A549 (cell line): ENCODE measurements around the gene PRTFDC1. TPM values are rescaled to one million over a fixed set of nuclear protein-coding genes. Genes with fewer than 3 reads are reported as not detected.

ENCODE experiments used
- ATAC-seq, 2 experiments: fragments of 200-7000 bp in 1 of 2; fragments of >200 bp in 1 of 2; cut with Nextera tagmentation in 1 of 2; cut with Tn5 transposase in 1 of 2; 3 replicates each; pipeline versions ENCODE4 v1.8.0 to v1.9.1; 2018 to 2020; ENCODE audit warnings: mild to moderate bottlenecking in 1 of 2, moderate library complexity in 1 of 2
- CTCF ChIA-PET: fragments of 300-600 bp; sonication (Branson Sonifier 250); formaldehyde crosslinking; extraction: SDS; loops from one replicate; lab custom pipeline; 2021; ENCODE audit warnings: antibody characterized with exemption, inconsistent platforms; lab: Yijun Ruan, JAX
- POLR2A ChIA-PET: fragments of 350-600 bp; formaldehyde crosslinking; extraction: SDS; loops from one replicate; lab custom pipeline; 2021; ENCODE audit warnings: antibody characterized with exemption, inconsistent platforms; lab: Yijun Ruan, JAX
- DNase-seq, 2 experiments: peaks; one replicate each; pipeline versions ENCODE4 v3.0.0 to v3.0.0-alpha.2; 2011 to 2016; ENCODE audit warnings: low read depth in 1 of 2, low spot score in 1 of 2
- FAIRE-seq: peaks from 2 replicates; lab custom pipeline; 2011; peaks lifted over from hg19 to GRCh38; lab: Jason Lieb, UNC
- H3K27ac ChIP-seq, 2 experiments: fragments of >200 bp; sonication (Bioruptor Twin); formaldehyde crosslinking; 3 replicates each; pipeline ENCODE4 v1.5.1; 2016 to 2017
- H3K4me1 ChIP-seq: fragments of >200 bp; sonication (Bioruptor Twin); formaldehyde crosslinking; 3 replicates; pipeline ENCODE4 v1.6.1; 2016
- H3K4me2 ChIP-seq: fragments of >200 bp; sonication (Bioruptor Twin); formaldehyde crosslinking; 3 replicates; pipeline ENCODE4 v1.6.1; 2016
- H3K4me3 ChIP-seq: fragments of >200 bp; sonication (Bioruptor Twin); formaldehyde crosslinking; 3 replicates; pipeline ENCODE4 v1.5.1; 2016
- H3K9me3 ChIP-seq: fragments of >200 bp; sonication (Bioruptor Twin); formaldehyde crosslinking; 3 replicates; pipeline ENCODE4 v1.6.1; 2016
- ELK1 ChIP-seq: fragments of 150-350 bp; IDR thresholded peaks from 2 replicates; pipeline ENCODE4 v1.6.1; 2014; ENCODE audit warnings: low read depth, mild to moderate bottlenecking, low read length
- EP300 ChIP-seq, 2 experiments: fragments of >200 bp; sonication (Bioruptor Twin); formaldehyde crosslinking; IDR thresholded peaks; 2 replicates in 1 of 2; 3 replicates in 1 of 2; pipeline ENCODE4 v1.6.1; 2016 to 2017
- FOSB ChIP-seq: fragments of 250-450 bp; sonication (Bioruptor Pico); IDR thresholded peaks from 2 replicates; pipeline ENCODE4 v1.5.0; 2020; ENCODE audit warnings: mild to moderate bottlenecking, moderate library complexity
- FOSL2 ChIP-seq, 2 experiments: fragments of 450-650 bp in 1 of 2; fragments of >200 bp in 1 of 2; sonication (Bioruptor Twin) in 1 of 2; formaldehyde crosslinking; IDR thresholded peaks; 2 replicates each; pipeline versions ENCODE4 v1.5.0 to v1.6.1; 2016 to 2020; ENCODE audit warnings: mild to moderate bottlenecking in 1 of 2, moderate library complexity in 1 of 2
- HEYL ChIP-seq: fragments of 250-450 bp; sonication (Bioruptor Pico); IDR thresholded peaks from 2 replicates; pipeline ENCODE4 v1.8.0; 2021; ENCODE audit warnings: mild to moderate bottlenecking, moderate library complexity
- JUN ChIP-seq, 2 experiments: fragments of >200 bp; sonication (Bioruptor Twin); formaldehyde crosslinking; IDR thresholded peaks; 2 replicates in 1 of 2; 3 replicates in 1 of 2; pipeline ENCODE4 v1.6.1; 2016 to 2017
- PHF8 ChIP-seq: fragments of 200-600 bp; sonication (generic); IDR thresholded peaks from 2 replicates; pipeline ENCODE4 v1.6.1; 2016; ENCODE audit warnings: low read depth, mild to moderate bottlenecking, antibody characterized with exemption, moderate library complexity, borderline replicate concordance
- RAD21 ChIP-seq, 2 experiments: fragments of >200 bp in 1 of 2; sonication (Bioruptor Twin) in 1 of 2; formaldehyde crosslinking in 1 of 2; IDR thresholded peaks in 1 of 2; conservative IDR thresholded peaks in 1 of 2; 2 replicates in 1 of 2; 3 replicates in 1 of 2; pipeline ENCODE4 v1.6.1; 2012 to 2018; ENCODE audit warnings: inconsistent platforms in 1 of 2
- RCOR1 ChIP-seq: fragments of 150-350 bp; IDR thresholded peaks from 2 replicates; pipeline ENCODE4 v1.6.1; 2014; ENCODE audit warnings: antibody characterized with exemption, low read length, low read depth
- SMC3 ChIP-seq: fragments of >200 bp; sonication (Bioruptor Twin); formaldehyde crosslinking; IDR thresholded peaks from 3 replicates; pipeline ENCODE4 v1.6.1; 2018; ENCODE audit warnings: inconsistent platforms
- TP53 ChIP-seq: fragments of 250-450 bp; sonication (Bioruptor Pico); IDR thresholded peaks from 2 replicates; pipeline ENCODE4 v1.5.0; 2021; ENCODE audit warnings: mild to moderate bottlenecking, moderate library complexity
- USF2 ChIP-seq: fragments of 450-650 bp; IDR thresholded peaks from 2 replicates; pipeline ENCODE4 v1.6.1; 2014; ENCODE audit warnings: antibody characterized with exemption
- ZC3H11A ChIP-seq: fragments of 450-650 bp; IDR thresholded peaks from 2 replicates; pipeline ENCODE4 v1.6.1; 2014; ENCODE audit warnings: antibody characterized with exemption, mild to moderate bottlenecking
- WGBS: methylation state at CpG from one replicate; pipeline ENCODE4 v1.1.6; 2017; ENCODE audit errors: missing lambda C conversion rate; 5-methylcytosine and 5-hydroxymethylcytosine counted together
- polyA plus RNA-seq, 4 experiments: library from polyadenylated mRNA; depleted of rRNA in 3 of 4; stranded (reverse); fragments of >200 nt; fragmentation: RNase III in 1 of 4; extraction: RNeasy Plus Mini Kit Qiagen cat#74134 plus additional on column Dnase treatment in 1 of 4; gene quantifications; 2 replicates in 3 of 4; 3 replicates in 1 of 4; pipeline ENCODE4 v1.2.3, GENCODE V29; 2011 to 2017
- TF ChIP-seq, protein P1 (sequence below): fragments of 250-450 bp; sonication (Bioruptor Pico); IDR thresholded peaks from 2 replicates; pipeline ENCODE4 v1.5.0; 2021; ENCODE audit warnings: mild to moderate bottlenecking, moderate library complexity, borderline replicate concordance
- TF ChIP-seq, protein P2 (sequence below): fragments of >200 bp; sonication (Bioruptor Twin); formaldehyde crosslinking; IDR thresholded peaks from 3 replicates; pipeline ENCODE4 v1.5.1; 2016

The PRTFDC1 gene
- polyA plus RNA-seq, 2 of the 4 experiments (the other 2 are of a cell fraction) = 35.6 to 39.2 TPM

GRCh38 chr10:24949616-24950015 lies 2.8 kb downstream of the PRTFDC1 start:
- Histone ChIP-seq H3K27ac (no peak overlapping the region), H3K4me3 (no peak overlapping the region), H3K4me2 (no peak overlapping the region), H3K9me3 (no peaks in the 10 kb centered on the region), H3K4me1 (peaks cover 36% of the 10 kb centered on the region)
- TF ChIP-seq EP300 (IDR thresholded peaks at IDR 0.05) (no peak), HEYL (CRISPR knock-in tag) (no peak), JUN (IDR thresholded peaks at IDR 0.05) (no peak), FOSB (CRISPR knock-in tag) (no peak), USF2 (no peak), ZC3H11A (no peak), PHF8 (no peak), TP53 (no peak)
- POLR2A ChIA-PET = interaction anchor here (0.9 kb wide), 1 partner anchor 227 kb away, joined by 3 read pairs; no protein-coding TSS in a partner anchor
- DNase-seq (no peak), ATAC-seq (no peak), FAIRE-seq (no peak)
- 93% methylated on average over 3 of the region's 3 CpGs for WGBS
- CTCF ChIA-PET = no interaction called here

GRCh38 chr10:24947304-24948097 lies 4.9 kb downstream of the PRTFDC1 start:
- DNase-seq (no peak), FAIRE-seq (no peak), ATAC-seq (no peak)
- Histone ChIP-seq H3K4me1 (peaks cover 31% of the 10 kb centered on the region), H3K4me3 (no peak overlapping the region), H3K4me2 (no peak overlapping the region), H3K27ac (peak overlapping the region in 1 of 2 experiments; percentile 22; a peak in 1 of 6 replicates), H3K9me3 (no peaks in the 10 kb centered on the region)
- ChIA-PET POLR2A (interaction anchor here (0.6 to 0.8 kb wide), 2 partner anchors 122 to 224 kb away, joined by 3 read pairs; partner anchors contain the start of gene ARHGAP21), CTCF (interaction anchor here (1.1 to 1.2 kb wide), 2 partner anchors 223 to 304 kb away, joined by 3 to 6 read pairs; no protein-coding TSS in a partner anchor)
- TF ChIP-seq RCOR1 (no peak), ELK1 (no peak), PHF8 (no peak)
- TF ChIP-seq, protein P1, sequence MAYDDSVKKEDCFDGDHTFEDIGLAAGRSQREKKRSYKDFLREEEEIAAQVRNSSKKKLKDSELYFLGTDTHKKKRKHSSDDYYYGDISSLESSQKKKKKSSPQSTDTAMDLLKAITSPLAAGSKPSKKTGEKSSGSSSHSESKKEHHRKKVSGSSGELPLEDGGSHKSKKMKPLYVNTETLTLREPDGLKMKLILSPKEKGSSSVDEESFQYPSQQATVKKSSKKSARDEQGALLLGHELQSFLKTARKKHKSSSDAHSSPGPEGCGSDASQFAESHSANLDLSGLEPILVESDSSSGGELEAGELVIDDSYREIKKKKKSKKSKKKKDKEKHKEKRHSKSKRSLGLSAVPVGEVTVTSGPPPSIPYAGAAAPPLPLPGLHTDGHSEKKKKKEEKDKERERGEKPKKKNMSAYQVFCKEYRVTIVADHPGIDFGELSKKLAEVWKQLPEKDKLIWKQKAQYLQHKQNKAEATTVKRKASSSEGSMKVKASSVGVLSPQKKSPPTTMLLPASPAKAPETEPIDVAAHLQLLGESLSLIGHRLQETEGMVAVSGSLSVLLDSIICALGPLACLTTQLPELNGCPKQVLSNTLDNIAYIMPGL (CRISPR knock-in tag) = no peak
- TF ChIP-seq, protein P2, sequence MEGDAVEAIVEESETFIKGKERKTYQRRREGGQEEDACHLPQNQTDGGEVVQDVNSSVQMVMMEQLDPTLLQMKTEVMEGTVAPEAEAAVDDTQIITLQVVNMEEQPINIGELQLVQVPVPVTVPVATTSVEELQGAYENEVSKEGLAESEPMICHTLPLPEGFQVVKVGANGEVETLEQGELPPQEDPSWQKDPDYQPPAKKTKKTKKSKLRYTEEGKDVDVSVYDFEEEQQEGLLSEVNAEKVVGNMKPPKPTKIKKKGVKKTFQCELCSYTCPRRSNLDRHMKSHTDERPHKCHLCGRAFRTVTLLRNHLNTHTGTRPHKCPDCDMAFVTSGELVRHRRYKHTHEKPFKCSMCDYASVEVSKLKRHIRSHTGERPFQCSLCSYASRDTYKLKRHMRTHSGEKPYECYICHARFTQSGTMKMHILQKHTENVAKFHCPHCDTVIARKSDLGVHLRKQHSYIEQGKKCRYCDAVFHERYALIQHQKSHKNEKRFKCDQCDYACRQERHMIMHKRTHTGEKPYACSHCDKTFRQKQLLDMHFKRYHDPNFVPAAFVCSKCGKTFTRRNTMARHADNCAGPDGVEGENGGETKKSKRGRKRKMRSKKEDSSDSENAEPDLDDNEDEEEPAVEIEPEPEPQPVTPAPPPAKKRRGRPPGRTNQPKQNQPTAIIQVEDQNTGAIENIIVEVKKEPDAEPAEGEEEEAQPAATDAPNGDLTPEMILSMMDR = no peak
- 79% methylated on average over 4 of the region's 4 CpGs for WGBS

GRCh38 chr10:24944512-24945255 lies 7.7 kb downstream of the PRTFDC1 start:
- WGBS = 67% methylated on average over 11 of the region's 11 CpGs
- TF ChIP-seq, protein P2 = peak; percentile 12; the same call in 1 of the 3 replicates
- peak; percentile 61 for TF ChIP-seq SMC3
- TF ChIP-seq FOSL2 (IDR thresholded peaks at IDR 0.05) = no peak
- TF ChIP-seq FOSL2 (CRISPR knock-in tag; IDR thresholded peaks at IDR 0.05) = peak; percentile 58; the same call in 1 of the 2 replicates
- TF ChIP-seq RAD21 (conservative IDR thresholded peaks at IDR 0.05 in 1 of 2, IDR thresholded peaks at IDR 0.05 in 1 of 2) = peak; percentile 50 to 67

More at GRCh38 chr10:24944512-24945255, 7.7 kb downstream of the PRTFDC1 start:
- ATAC-seq (peak; percentile 95), FAIRE-seq (no peak), DNase-seq (peak; percentile 62 to 79)
- Histone ChIP-seq H3K4me1 (peaks cover 22% of the 10 kb centered on the region), H3K4me2 (peak overlapping the region; percentile 58), H3K27ac (peak overlapping the region; percentile 29 to 62; a peak in 4 of 6 replicates), H3K4me3 (no peak overlapping the region), H3K9me3 (no peaks in the 10 kb centered on the region)
- CTCF ChIA-PET = interaction anchor here (0.6 to 2.1 kb wide), 26 partner anchors 7 to 327 kb away, joined by 3 to 13 read pairs (median 3); no protein-coding TSS in a partner anchor
- POLR2A ChIA-PET = interaction anchor here (1.2 kb wide), 2 partner anchors 72 to 222 kb away, joined by 3 read pairs; partner anchors contain the start of genes ENKUR and THNSL1
